Neural cell (in vitro differentiated cells): Measurements from ENCODE around the gene MYL7. TPM values are rescaled to one million over a fixed set of nuclear protein-coding genes. Genes with fewer than 3 reads are reported as not detected.

Source experiments
- H2AFZ ChIP-seq: fragments of 200-600, 300-800 bp; sonication (generic), shearing (Covaris generic); 2 replicates; pipeline ENCODE4 v1.6.0; 2014; ENCODE audit warnings: low read depth, mild to moderate bottlenecking, antibody characterized with exemption, low read length, moderate library complexity
- H3F3A ChIP-seq: fragments of 200-600 bp; shearing (Covaris generic); 2 replicates; pipeline ENCODE4 v1.6.1; 2016; ENCODE audit warnings: mild to moderate bottlenecking, moderate library complexity, mixed read lengths, antibody characterized with exemption, low read length; ENCODE audit not compliant: insufficient read depth, poor library complexity, severe bottlenecking
- H3K27ac ChIP-seq: fragments of 200-600, 300-800 bp; sonication (generic), shearing (Covaris generic); 2 replicates; pipeline ENCODE4 v1.5.1; 2014; ENCODE audit warnings: mild to moderate bottlenecking, low read length, moderate library complexity
- H3K27me3 ChIP-seq: fragments of 300-800, 200-600 bp; sonication (generic), shearing (Covaris generic); 2 replicates; pipeline ENCODE4 v1.6.0; 2014; ENCODE audit warnings: mild to moderate bottlenecking, low read depth, low read length, moderate library complexity; ENCODE audit not compliant: insufficient read depth
- H3K36me3 ChIP-seq: fragments of 300-800, 200-600 bp; sonication (generic), shearing (Covaris generic); 2 replicates; pipeline ENCODE4 v1.5.1; 2014; ENCODE audit warnings: mild to moderate bottlenecking, antibody characterized with exemption, low read length, moderate library complexity; ENCODE audit not compliant: insufficient read depth
- H3K4me2 ChIP-seq: fragments of 300-800, 200-600 bp; sonication (generic), shearing (Covaris generic); 2 replicates; pipeline ENCODE4 v1.6.0; 2014; ENCODE audit warnings: mild to moderate bottlenecking, low read length
- H3K4me3 ChIP-seq: fragments of 300-800, 200-600 bp; sonication (generic), shearing (Covaris generic); 2 replicates; pipeline ENCODE4 v1.5.1; 2014; ENCODE audit warnings: mild to moderate bottlenecking, low read length, moderate library complexity
- H3K79me2 ChIP-seq: fragments of 200-600 bp; shearing (Covaris generic); replicated peaks from 2 replicates; pipeline ENCODE4 v1.6.0; 2014; ENCODE audit warnings: mild to moderate bottlenecking, low read length, moderate library complexity; ENCODE audit not compliant: insufficient read depth
- H3K9ac ChIP-seq: fragments of 300-800, 200-600 bp; sonication (generic), shearing (Covaris generic); 2 replicates; pipeline ENCODE4 v1.6.1; 2016; ENCODE audit warnings: mild to moderate bottlenecking, low read length, mixed read lengths
- H3K9me2 ChIP-seq: fragments of 200-600 bp; shearing (Covaris generic); 2 replicates; pipeline ENCODE4 v1.6.1; 2016; ENCODE audit warnings: mild to moderate bottlenecking, low read length, mixed read lengths; ENCODE audit not compliant: insufficient read depth
- H3K9me3 ChIP-seq: fragments of 200-600, 300-800 bp; sonication (generic), shearing (Covaris generic); 2 replicates; pipeline ENCODE4 v1.6.1; 2016; ENCODE audit warnings: mild to moderate bottlenecking, mixed run types, low read length, moderate library complexity, mixed read lengths
- H4K20me1 ChIP-seq: fragments of 200-600 bp; shearing (Covaris generic); 2 replicates; pipeline ENCODE4 v1.6.1; 2016; ENCODE audit warnings: mild to moderate bottlenecking, mixed run types; ENCODE audit not compliant: insufficient read depth
- CTCF ChIP-seq: fragments of 450-650 bp; IDR thresholded peaks from 2 replicates; pipeline ENCODE4 v1.5.1; 2014; ENCODE audit warnings: antibody characterized with exemption, mild to moderate bottlenecking, moderate library complexity; ENCODE audit not compliant: poor library complexity, severe bottlenecking
- EP300 ChIP-seq: fragments of 450-650 bp; conservative IDR thresholded peaks from 2 replicates; pipeline ENCODE4 v1.6.1; 2014; ENCODE audit warnings: antibody characterized with exemption, mild to moderate bottlenecking, moderate library complexity; ENCODE audit not compliant: poor library complexity, severe bottlenecking
- EZH2 ChIP-seq: fragments of 200-600, 300-800 bp; shearing (Covaris generic), sonication (generic); IDR thresholded peaks from 2 replicates; pipeline ENCODE4 v1.6.1; 2014; ENCODE audit warnings: antibody characterized with exemption, low read length, borderline replicate concordance, mild to moderate bottlenecking; ENCODE audit not compliant: insufficient read depth, poor library complexity, severe bottlenecking
- MXI1 ChIP-seq: fragments of 450-650 bp; conservative IDR thresholded peaks from 2 replicates; pipeline ENCODE4 v1.6.1; 2014; ENCODE audit warnings: antibody characterized with exemption, mild to moderate bottlenecking; ENCODE audit not compliant: poor library complexity, severe bottlenecking
- POLR2AphosphoS5 ChIP-seq: IDR thresholded peaks from 2 replicates; pipeline ENCODE4 v1.6.1; 2012
- RAD21 ChIP-seq: fragments of 450-650 bp; conservative IDR thresholded peaks from 2 replicates; pipeline ENCODE4 v1.6.1; 2014; ENCODE audit warnings: antibody characterized with exemption, mild to moderate bottlenecking, moderate library complexity
- REST ChIP-seq: IDR thresholded peaks from 2 replicates; pipeline ENCODE4 v1.6.1; 2012; ENCODE audit warnings: borderline replicate concordance
- SMC3 ChIP-seq: fragments of 450-650 bp; conservative IDR thresholded peaks from 2 replicates; pipeline ENCODE4 v1.6.1; 2014; ENCODE audit warnings: antibody characterized with exemption, mild to moderate bottlenecking, moderate library complexity; ENCODE audit not compliant: poor library complexity
- TAF1 ChIP-seq: IDR thresholded peaks from 2 replicates; pipeline ENCODE4 v1.6.1; 2012; ENCODE audit warnings: low read depth
- polyA plus RNA-seq: library from polyadenylated mRNA; depleted of rRNA; stranded (reverse); fragments of >200 nt; gene quantifications from 2 replicates; pipeline ENCODE4 v1.2.3, GENCODE V29; 2014

The MYL7 gene
- polyA plus RNA-seq, 1 donor from 2014 or later, result 0.76 TPM

- H3K9me3 ChIP-seq, result no peaks in the 10 kb centered on the region
- no peaks in the 10 kb centered on the region for H3F3A ChIP-seq
- no peak overlapping the region for H3K27ac ChIP-seq
- no peaks in the 10 kb centered on the region for H3K27me3 ChIP-seq
- TF ChIP-seq TAF1 (no peak), POLR2AphosphoS5 (no peak), EP300 (no peak), SMC3 (no peak), CTCF (no peak), MXI1 (no peak), REST (no peak), EZH2 (no peak), RAD21 (no peak)
- peak overlapping the region; percentile 94 for H3K4me3 ChIP-seq
- peaks cover 14% of the 10 kb centered on the region for H3K79me2 ChIP-seq
- H3K4me2 ChIP-seq, result no peak overlapping the region
- no peak overlapping the region for H3K9ac ChIP-seq
- H2AFZ ChIP-seq, result no peak overlapping the region
- H3K9me2 ChIP-seq, result no peaks in the 10 kb centered on the region
- H4K20me1 ChIP-seq, result no peaks in the 10 kb centered on the region
- H3K36me3 ChIP-seq, result no peaks in the 10 kb centered on the region
Observed at GRCh38 chr7:44121761-44122420, 19.2 kb downstream of the MYL7 start.

DNA sequence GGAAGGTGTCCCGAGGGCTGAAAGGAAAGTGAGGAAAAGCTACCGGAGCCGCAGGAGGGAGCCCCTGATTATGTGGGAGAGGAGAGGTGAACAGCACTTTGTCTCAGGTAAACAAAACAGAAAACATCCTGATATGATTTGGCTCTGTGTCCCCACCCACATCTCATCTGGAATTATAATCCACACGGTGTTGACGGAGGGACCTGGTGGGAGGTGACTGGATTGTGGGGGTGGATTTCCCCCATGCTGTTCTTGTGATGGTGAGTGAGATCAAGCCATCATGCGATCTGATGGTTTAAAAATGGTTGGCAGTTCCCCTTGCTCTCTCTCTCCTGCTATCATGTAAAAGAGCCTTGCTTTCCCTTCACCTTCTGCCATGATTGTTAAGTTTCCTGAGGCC, 20.7 kb downstream of the MYL7 start:
- H3K9ac ChIP-seq, result no peak overlapping the region
- H2AFZ ChIP-seq, result no peak overlapping the region
- peaks cover 14% of the 10 kb centered on the region for H3K79me2 ChIP-seq
- H3K4me3 ChIP-seq, result no peak overlapping the region
- TF ChIP-seq MXI1 (no peak), EZH2 (no peak), REST (no peak), TAF1 (no peak), SMC3 (no peak), POLR2AphosphoS5 (no peak), RAD21 (no peak), CTCF (no peak), EP300 (no peak)
- H3K27me3 ChIP-seq, result no peaks in the 10 kb centered on the region
- H3K27ac ChIP-seq, result no peak overlapping the region
- H3K9me3 ChIP-seq, result no peaks in the 10 kb centered on the region
- no peak overlapping the region for H3K4me2 ChIP-seq
- no peaks in the 10 kb centered on the region for H4K20me1 ChIP-seq
- H3K9me2 ChIP-seq, result no peaks in the 10 kb centered on the region
- no peaks in the 10 kb centered on the region for H3K36me3 ChIP-seq
- no peaks in the 10 kb centered on the region for H3F3A ChIP-seq
